ENCODE measurements around the gene TICAM2.

- TF ChIP-seq, protein P1, sequence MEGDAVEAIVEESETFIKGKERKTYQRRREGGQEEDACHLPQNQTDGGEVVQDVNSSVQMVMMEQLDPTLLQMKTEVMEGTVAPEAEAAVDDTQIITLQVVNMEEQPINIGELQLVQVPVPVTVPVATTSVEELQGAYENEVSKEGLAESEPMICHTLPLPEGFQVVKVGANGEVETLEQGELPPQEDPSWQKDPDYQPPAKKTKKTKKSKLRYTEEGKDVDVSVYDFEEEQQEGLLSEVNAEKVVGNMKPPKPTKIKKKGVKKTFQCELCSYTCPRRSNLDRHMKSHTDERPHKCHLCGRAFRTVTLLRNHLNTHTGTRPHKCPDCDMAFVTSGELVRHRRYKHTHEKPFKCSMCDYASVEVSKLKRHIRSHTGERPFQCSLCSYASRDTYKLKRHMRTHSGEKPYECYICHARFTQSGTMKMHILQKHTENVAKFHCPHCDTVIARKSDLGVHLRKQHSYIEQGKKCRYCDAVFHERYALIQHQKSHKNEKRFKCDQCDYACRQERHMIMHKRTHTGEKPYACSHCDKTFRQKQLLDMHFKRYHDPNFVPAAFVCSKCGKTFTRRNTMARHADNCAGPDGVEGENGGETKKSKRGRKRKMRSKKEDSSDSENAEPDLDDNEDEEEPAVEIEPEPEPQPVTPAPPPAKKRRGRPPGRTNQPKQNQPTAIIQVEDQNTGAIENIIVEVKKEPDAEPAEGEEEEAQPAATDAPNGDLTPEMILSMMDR (IDR thresholded peaks at IDR 0.05; ENCODE audit: low read depth, low read length): no peak
- no peak for TF ChIP-seq POLR2A (IDR thresholded peaks at IDR 0.05; ENCODE audit: extremely low read depth, insufficient read length)
These were observed 33.6 kb downstream of the TICAM2 start for GRCh38 chr5:115568668-115569067.
